AG10803 (cell line): Measurements from ENCODE around the gene CLSTN2.
A peak's percentile ranks its signal among the peaks of the same experiment; 100 is the strongest.

Source experiments
- DNase-seq: peaks from one replicate; pipeline ENCODE4 v3.0.0; 2010; ENCODE audit warnings: low read depth
- H3K4me3 ChIP-seq: 2 replicates; pipeline ENCODE4 v1.5.1; 2011; ENCODE audit warnings: mild to moderate bottlenecking, low read length, control low read depth
- CTCF ChIP-seq: conservative IDR thresholded peaks from 2 replicates; pipeline ENCODE4 v1.5.1; 2011; ENCODE audit warnings: mild to moderate bottlenecking, low read length, control low read depth, inconsistent platforms

CLSTN2 gene

GRCh38 chr3:140500473-140500872, 565.5 kb downstream of the CLSTN2 start:
- TF ChIP-seq CTCF: no peak
- DNase-seq: no peak

DNA sequence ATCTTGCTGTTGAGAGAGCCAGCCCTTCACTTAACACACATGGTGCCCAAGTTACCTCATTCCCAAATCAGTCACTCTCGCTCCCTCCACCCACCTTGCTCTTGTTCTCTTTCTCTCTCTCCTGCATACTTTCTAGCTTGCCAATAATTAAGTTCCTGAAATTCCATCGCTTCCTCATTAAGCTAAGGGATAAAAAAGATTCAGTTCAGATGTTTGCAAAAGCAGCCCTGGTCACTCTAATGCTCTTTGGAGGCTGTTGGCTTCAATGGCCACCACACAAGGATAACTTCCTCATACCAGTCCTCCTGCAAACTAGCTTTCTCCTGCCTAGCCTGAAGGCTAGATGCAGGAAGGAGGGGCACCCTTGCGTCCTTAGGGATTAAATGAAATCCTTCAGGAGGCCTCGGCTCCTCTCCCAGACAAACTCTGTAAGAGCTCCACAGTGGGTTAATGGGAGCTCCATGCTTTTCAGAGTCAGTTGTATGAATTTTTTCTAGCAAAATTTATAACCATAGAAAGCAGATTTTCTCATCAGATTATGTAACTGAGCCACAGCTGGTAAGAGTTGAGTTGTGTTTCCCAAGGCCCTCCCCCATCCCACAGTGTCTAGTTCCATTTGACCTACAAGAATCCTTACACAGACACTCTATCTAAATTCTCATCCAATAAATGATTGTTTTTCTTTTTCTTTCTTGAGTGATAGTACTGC, 566.2 kb downstream of the CLSTN2 start:
- peak; percentile 25 for DNase-seq
- TF ChIP-seq CTCF: no peak
- no peak overlapping the region for H3K4me3 ChIP-seq

More at GRCh38 chr3:140500473-140500872, 565.5 kb downstream of the CLSTN2 start:
- no peak overlapping the region for H3K4me3 ChIP-seq

DNA sequence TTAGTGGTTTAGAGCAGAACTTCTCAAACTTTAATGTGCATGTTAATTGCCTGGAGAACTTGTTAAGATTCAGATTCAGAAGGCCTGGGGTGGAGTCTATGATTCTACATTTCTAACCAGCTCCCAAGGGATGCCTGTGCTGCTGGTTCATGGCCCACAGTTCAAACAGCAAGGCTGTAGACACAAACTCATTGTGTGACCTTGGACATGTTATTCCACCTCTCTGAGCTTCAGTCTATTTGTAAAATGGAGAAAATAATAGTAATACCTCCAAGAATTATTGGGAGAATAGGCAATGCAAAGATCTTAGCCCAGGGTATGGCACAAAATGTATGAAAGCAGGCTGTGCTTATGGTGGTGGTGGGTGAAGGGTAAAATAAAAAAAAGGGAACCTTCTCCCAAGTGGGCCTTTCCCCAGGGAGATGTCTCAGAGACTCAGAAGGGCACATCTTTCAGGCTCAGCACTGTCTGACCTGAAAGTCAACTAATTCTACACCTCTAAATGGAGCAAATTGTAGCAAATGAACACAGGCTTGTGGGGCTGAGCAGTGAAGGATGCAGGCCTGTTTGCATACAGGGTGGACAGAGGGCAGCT, 566.9 kb downstream of the CLSTN2 start:
- TF ChIP-seq CTCF: no peak
- DNase-seq: no peak
- no peak overlapping the region for H3K4me3 ChIP-seq

DNA sequence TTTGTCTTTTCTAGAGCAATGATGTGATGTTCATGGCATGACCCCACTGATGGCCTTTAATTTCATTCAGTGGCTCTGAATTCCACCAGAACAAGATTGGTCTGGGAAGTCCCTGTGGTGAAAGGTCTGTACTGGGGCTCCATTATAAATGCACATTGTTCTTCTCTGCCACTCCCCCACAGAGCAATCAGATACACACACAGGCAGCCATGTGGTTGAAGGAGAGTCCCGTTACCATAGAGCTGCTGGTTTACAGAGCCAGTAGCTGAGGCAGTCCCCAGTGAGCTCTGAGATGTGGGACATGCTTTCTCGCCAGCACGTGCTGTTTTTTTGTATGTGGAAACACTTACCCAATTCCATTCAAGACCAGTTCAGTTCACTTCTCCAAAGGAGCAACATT, 570.2 kb downstream of the CLSTN2 start:
- no peak for TF ChIP-seq CTCF
- no peak overlapping the region for H3K4me3 ChIP-seq
- no peak for DNase-seq

- no peak for DNase-seq
- TF ChIP-seq CTCF: no peak
- H3K4me3 ChIP-seq: no peak overlapping the region
Measured at GRCh38 chr3:140505876-140506275, 570.9 kb downstream of the CLSTN2 start.

- DNase-seq: no peak
- no peak for TF ChIP-seq CTCF
- H3K4me3 ChIP-seq: no peak overlapping the region
Measured at GRCh38 chr3:140508550-140508949, 573.6 kb downstream of the CLSTN2 start.

GRCh38 chr3:140509534-140509933, 574.5 kb downstream of the CLSTN2 start:
- no peak overlapping the region for H3K4me3 ChIP-seq
- no peak for DNase-seq
- no peak for TF ChIP-seq CTCF
